ENCODE results near the gene C13orf46.
"Not testable (repeated sequence)": the region's sequence is repeated elsewhere in the genome, so short reads cannot be mapped to it uniquely, and the experiment has no call there.

Gene C13orf46

DNA sequence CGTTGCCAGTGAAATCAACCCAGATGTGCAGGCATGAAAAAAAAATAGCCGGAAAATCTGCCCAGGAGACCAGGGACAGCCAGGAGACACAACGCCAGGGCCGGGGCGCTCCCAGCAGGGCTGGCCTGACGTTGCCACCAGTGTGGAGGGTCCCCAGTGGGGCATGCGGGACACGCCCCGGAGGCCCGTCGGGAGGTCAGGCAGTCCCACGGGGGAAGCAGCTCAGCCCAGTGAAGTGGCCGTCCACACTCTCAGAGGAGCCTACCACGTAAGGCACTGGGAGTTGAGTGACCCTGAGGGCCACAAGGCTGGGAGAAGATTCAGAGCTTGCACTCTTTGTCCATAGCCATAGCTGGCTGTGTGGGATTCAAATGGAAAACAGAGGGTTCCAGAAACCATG lies 56.8 kb downstream of the C13orf46 start:
- TF ChIP-seq, protein P1, sequence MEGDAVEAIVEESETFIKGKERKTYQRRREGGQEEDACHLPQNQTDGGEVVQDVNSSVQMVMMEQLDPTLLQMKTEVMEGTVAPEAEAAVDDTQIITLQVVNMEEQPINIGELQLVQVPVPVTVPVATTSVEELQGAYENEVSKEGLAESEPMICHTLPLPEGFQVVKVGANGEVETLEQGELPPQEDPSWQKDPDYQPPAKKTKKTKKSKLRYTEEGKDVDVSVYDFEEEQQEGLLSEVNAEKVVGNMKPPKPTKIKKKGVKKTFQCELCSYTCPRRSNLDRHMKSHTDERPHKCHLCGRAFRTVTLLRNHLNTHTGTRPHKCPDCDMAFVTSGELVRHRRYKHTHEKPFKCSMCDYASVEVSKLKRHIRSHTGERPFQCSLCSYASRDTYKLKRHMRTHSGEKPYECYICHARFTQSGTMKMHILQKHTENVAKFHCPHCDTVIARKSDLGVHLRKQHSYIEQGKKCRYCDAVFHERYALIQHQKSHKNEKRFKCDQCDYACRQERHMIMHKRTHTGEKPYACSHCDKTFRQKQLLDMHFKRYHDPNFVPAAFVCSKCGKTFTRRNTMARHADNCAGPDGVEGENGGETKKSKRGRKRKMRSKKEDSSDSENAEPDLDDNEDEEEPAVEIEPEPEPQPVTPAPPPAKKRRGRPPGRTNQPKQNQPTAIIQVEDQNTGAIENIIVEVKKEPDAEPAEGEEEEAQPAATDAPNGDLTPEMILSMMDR (conservative IDR thresholded peaks at IDR 0.05; ENCODE audit: low read length): no peak
- no peak for DNase-seq (ENCODE audit: low read depth)
- no peak overlapping the region for H3K4me3 ChIP-seq (ENCODE audit: low read length)

DNA sequence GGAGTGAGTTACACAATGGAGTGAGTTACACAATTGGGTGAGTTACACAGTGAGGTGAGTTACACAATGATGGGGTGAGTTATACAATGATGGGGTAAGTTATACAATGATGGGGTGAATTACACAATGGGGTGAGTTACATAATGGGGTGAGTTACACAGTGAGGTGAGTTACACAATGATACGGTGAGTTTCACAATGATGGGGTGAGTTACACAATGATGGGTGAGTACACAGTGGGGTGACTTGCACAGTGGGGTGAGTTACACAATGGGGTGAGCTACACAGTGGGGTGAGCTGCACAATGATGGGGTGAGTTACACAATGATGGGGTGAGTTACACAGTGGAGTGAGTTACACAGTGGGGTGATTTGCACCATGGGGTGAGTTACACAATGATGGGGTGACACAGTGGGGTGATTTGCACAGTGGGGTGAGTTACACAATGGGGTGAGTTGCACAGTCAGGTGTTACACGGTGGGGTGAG lies 57.5 kb downstream of the C13orf46 start:
- no peak overlapping the region for H3K4me3 ChIP-seq (ENCODE audit: low read length)
- DNase-seq (ENCODE audit: low read depth): peak; percentile 89
- TF ChIP-seq, protein P1 (conservative IDR thresholded peaks at IDR 0.05; ENCODE audit: low read length): no peak

DNA sequence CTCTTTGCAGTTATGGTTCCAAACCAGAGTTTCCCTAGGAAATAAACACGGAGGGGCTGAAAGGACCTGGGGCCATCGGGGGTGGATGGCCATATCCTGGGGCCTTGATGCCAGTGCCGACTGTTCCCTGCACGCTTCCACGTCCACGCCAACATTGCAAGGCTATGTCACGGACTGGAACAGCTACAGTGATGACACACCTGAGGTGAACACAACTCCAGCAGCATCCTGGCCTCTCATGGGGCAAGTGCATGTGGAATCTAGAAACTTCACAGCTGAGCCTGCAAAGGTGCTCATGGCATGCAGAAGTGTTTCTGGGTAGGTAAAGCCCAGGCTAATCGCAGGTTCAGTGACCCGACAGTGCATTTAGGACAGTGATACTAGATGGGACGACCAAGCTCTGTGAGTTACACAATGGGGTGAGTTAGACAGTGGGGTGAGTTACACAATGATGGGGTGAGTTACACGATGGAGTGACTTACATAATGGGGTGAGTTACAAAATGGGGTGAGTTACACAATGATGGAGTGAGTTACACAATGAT lies 58.0 kb downstream of the C13orf46 start:
- TF ChIP-seq, protein P1 (conservative IDR thresholded peaks at IDR 0.05; ENCODE audit: low read length): no peak
- no peak overlapping the region for H3K4me3 ChIP-seq (ENCODE audit: low read length)
- no peak for DNase-seq (ENCODE audit: low read depth)

DNA sequence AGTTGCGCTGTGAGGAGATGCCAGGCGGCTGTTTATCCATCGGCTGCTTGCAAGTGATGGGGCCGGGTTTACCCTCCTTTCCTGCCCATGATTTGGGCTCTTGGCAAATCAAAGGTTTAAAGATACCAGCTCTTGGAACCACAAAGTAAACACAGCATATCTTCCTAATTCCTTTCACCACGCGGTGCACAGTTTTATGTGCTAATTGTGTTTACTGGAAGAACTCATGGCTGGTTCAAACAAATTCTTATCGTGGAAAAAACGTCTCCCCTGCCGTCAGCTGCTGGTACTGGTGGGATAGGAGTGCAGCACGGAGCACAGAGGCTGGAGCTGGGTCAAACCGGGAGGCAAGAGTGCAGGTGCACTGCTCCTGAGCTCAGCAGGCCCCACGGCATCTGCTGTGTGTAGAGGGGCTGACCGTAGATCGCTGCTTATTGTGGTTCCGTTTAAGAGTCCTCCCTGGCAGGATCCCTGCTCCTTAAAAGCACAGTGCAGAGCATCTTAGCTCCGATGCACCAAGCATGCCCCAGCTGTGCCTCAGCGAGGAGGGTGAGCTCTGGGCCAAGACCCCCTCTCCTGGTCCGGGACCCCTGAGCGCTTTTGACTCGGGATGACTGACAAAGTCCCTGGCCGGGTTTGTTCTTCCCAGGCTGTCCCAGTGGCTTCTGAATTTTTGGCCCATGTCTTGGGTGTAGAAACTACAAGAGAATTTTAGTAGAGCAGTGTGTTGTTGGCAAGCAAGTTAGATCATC lies 58.7 kb downstream of the C13orf46 start:
- no peak overlapping the region for H3K4me3 ChIP-seq (ENCODE audit: low read length)
- TF ChIP-seq, protein P1 (conservative IDR thresholded peaks at IDR 0.05; ENCODE audit: low read length): no peak
- no peak for DNase-seq (ENCODE audit: low read depth)

DNA sequence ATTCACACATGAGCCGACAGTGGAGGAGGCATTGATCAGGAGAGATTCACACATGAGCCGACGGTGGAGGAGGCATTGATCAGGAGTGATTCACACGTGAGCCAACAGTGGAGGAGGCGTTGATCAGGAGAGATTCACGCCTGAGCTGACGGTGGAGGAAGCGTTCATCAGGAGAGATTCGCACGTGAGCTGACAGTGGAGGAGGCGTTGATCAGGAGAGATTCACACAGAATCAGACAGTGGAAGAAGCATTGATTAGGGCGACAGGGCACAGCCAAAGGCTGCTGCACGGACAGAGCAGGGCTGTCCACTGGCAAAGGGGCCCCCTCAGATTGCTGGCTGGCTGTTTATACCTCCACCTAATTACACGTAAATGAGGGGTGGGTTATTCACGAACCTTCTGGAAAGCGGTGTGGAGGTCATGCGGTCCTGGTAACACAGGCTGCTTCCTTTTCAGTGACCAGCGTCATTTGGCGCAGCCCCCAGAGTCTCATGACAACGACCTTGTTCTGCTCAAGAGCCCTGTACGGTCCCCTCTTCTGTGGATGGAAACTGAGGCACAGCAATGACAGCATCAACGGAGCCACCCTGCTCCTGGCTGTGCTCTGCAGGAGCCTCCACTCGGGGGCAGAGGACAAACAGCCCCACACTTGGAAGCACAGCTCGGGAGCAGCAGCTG lies 59.4 kb downstream of the C13orf46 start:
- H3K4me3 ChIP-seq (ENCODE audit: low read length): no peak overlapping the region
- TF ChIP-seq, protein P1 (conservative IDR thresholded peaks at IDR 0.05; ENCODE audit: low read length): no peak
- DNase-seq (ENCODE audit: low read depth): no peak

GRCh38 chr13:113913838-113914237 lies 60.0 kb downstream of the C13orf46 start:
- not testable (repeated sequence) for DNase-seq (ENCODE audit: low read depth); H3K4me3 ChIP-seq (ENCODE audit: low read length)

GRCh38 chr13:113913408-113913807 lies 60.5 kb downstream of the C13orf46 start:
- DNase-seq (ENCODE audit: low read depth): peak; percentile 31
- not testable (repeated sequence) for H3K4me3 ChIP-seq (ENCODE audit: low read length)

DNA sequence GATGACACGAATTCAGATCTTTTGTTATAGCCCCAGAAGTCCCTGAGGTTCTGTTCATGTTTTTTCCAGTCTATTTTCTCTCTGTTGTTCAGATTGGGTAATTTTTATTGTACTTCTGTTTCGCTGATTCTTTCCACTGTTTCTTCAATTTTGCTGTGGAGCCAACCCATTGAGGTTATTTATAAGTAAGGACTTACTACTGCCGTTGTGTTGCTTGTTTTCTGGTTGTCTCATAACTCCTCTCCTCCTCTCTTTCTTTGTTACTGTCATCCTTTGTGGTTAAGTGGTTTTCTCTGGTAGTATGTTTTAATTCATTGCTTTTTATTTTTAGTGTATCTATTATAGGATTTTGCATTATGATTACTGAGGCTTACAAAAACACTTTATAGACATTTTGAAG lies 61.3 kb downstream of the C13orf46 start:
- DNase-seq (ENCODE audit: low read depth): peak; percentile 64
- no peak overlapping the region for H3K4me3 ChIP-seq (ENCODE audit: low read length)
- TF ChIP-seq, protein P1 (conservative IDR thresholded peaks at IDR 0.05; ENCODE audit: low read length): no peak

All from AG10803 (cell line).